H1 (cell line): Measurements from ENCODE around the gene ZC3H18. TPM values are rescaled to one million over a fixed set of nuclear protein-coding genes. Genes with fewer than 3 reads are reported as not detected.

Source experiments
- CTCF ChIA-PET: fragments of 300-600 bp; sonication (Branson Sonifier 250); formaldehyde crosslinking; loops from one replicate; lab custom pipeline; 2021; ENCODE audit not compliant: partially characterized antibody; lab: Charles Lee
- POLR2A ChIA-PET: fragments of 300-600 bp; sonication (Branson Sonifier 250); formaldehyde crosslinking; loops from one replicate; lab custom pipeline; 2021; ENCODE audit warnings: inconsistent platforms; ENCODE audit not compliant: partially characterized antibody; lab: Charles Lee
- DNase-seq, 2 experiments: peaks; one replicate each; pipeline versions ENCODE4 v3.0.0 to v3.0.0-alpha.2; 2010 to 2022; ENCODE audit warnings: low spot score in 2 of 2, low read depth in 1 of 2, mixed read lengths in 1 of 2
- FAIRE-seq: peaks from 2 replicates; lab custom pipeline; 2011; peaks lifted over from hg19 to GRCh38; lab: Jason Lieb, UNC
- H2AFZ ChIP-seq: 2 replicates; pipeline ENCODE4 v1.8.1; 2012; ENCODE audit warnings: low read length, inconsistent platforms
- H2AK5ac ChIP-seq: 2 replicates; pipeline ENCODE4 v1.6.1; 2013; ENCODE audit warnings: low read depth, low read length
- H2BK120ac ChIP-seq: replicated peaks from 2 replicates; pipeline ENCODE3; 2013; ENCODE audit warnings: low read depth, low read length, inconsistent platforms
- H2BK12ac ChIP-seq: 2 replicates; pipeline ENCODE4 v1.6.1; 2013; ENCODE audit warnings: low read depth, low read length
- H2BK15ac ChIP-seq: 2 replicates; pipeline ENCODE4 v1.6.1; 2013; ENCODE audit warnings: low read length
- H2BK20ac ChIP-seq: 2 replicates; pipeline ENCODE4 v1.6.1; 2013; ENCODE audit warnings: low read length
- H2BK5ac ChIP-seq: 2 replicates; pipeline ENCODE4 v1.6.1; 2013; ENCODE audit warnings: low read depth, low read length
- H3K14ac ChIP-seq: 2 replicates; pipeline ENCODE4 v1.6.1; 2013; ENCODE audit warnings: inconsistent platforms; ENCODE audit not compliant: insufficient read length
- H3K18ac ChIP-seq: 2 replicates; pipeline ENCODE4 v1.6.1; 2013; ENCODE audit warnings: low read length; ENCODE audit errors: extremely low read depth
- H3K23ac ChIP-seq: 2 replicates; pipeline ENCODE4 v1.6.1; 2013; ENCODE audit warnings: inconsistent platforms; ENCODE audit not compliant: insufficient read length
- H3K23me2 ChIP-seq: 2 replicates; pipeline ENCODE4 v1.6.1; 2013; ENCODE audit warnings: low read depth, low read length
- H3K27ac ChIP-seq: 2 replicates; pipeline ENCODE4 v1.6.1; 2011; ENCODE audit warnings: low read depth, low read length, inconsistent platforms
- H3K27me3 ChIP-seq, 4 experiments: replicated peaks in 1 of 4; 1 replicate in 1 of 4; 2 replicates in 3 of 4; pipeline versions ENCODE4 v1.6.1 to v1.8.1; 2011 to 2013; ENCODE audit warnings: low read length in 3 of 4, mild to moderate bottlenecking in 3 of 4, inconsistent platforms in 2 of 4, mixed read lengths in 2 of 4, moderate library complexity in 1 of 4; ENCODE audit not compliant: control insufficient read depth in 3 of 4, insufficient read depth in 3 of 4; ENCODE audit errors: extremely low read depth in 1 of 4
- H3K36me3 ChIP-seq, 4 experiments: 2 replicates each; pipeline versions ENCODE4 v1.6.1 to v1.8.1; 2011 to 2013; ENCODE audit warnings: mild to moderate bottlenecking in 4 of 4, low read length in 3 of 4, moderate library complexity in 2 of 4, control low read depth in 1 of 4, inconsistent platforms in 1 of 4; ENCODE audit not compliant: insufficient read depth in 4 of 4, control insufficient read depth in 2 of 4
- H3K4ac ChIP-seq: replicated peaks from 2 replicates; pipeline ENCODE3; 2013; ENCODE audit warnings: low read length, low read depth, mixed read lengths, inconsistent platforms; ENCODE audit not compliant: insufficient read length
- H3K4me1 ChIP-seq, 4 experiments: replicated peaks in 1 of 4; 1 replicate in 1 of 4; 2 replicates in 3 of 4; pipeline versions ENCODE4 v1.6.1 to v1.8.1; 2011 to 2013; ENCODE audit warnings: low read length in 3 of 4, inconsistent platforms in 2 of 4, mixed read lengths in 1 of 4; ENCODE audit not compliant: insufficient read depth in 4 of 4, control insufficient read depth in 3 of 4
- H3K4me2 ChIP-seq, 2 experiments: 2 replicates each; pipeline versions ENCODE4 v1.6.1 to v1.8.1; 2011 to 2013; ENCODE audit warnings: low read depth in 2 of 2, low read length in 2 of 2, control low read depth in 1 of 2, inconsistent platforms in 1 of 2, mild to moderate bottlenecking in 1 of 2; ENCODE audit not compliant: insufficient read depth in 1 of 2
- H3K4me3 ChIP-seq, 4 experiments: fragments of 200-600, 300-600 bp in 1 of 4; sonication (generic), shearing (Covaris generic), sonication (Bioruptor Twin) in 1 of 4; 2 replicates each; pipeline versions ENCODE4 v1.5.1 to v1.8.1; 2011 to 2016; ENCODE audit warnings: low read length in 4 of 4, low read depth in 3 of 4, control low read depth in 2 of 4, inconsistent platforms in 2 of 4, mild to moderate bottlenecking in 2 of 4, mixed read lengths in 1 of 4, moderate library complexity in 1 of 4; ENCODE audit not compliant: insufficient read depth in 2 of 4; ENCODE audit errors: extremely low read depth in 1 of 4
- H3K56ac ChIP-seq: replicated peaks from 2 replicates; pipeline ENCODE3; 2013; ENCODE audit warnings: low read depth, mild to moderate bottlenecking, mixed read lengths, low read length, inconsistent platforms; ENCODE audit not compliant: insufficient read length
- H3K79me1 ChIP-seq: 2 replicates; pipeline ENCODE4 v1.6.1; 2013; ENCODE audit warnings: low read depth, low read length, control low read depth
- H3K79me2 ChIP-seq, 2 experiments: 2 replicates each; pipeline versions ENCODE4 v1.6.1 to v1.8.1; 2012 to 2013; ENCODE audit warnings: low read length in 2 of 2, mild to moderate bottlenecking in 2 of 2, inconsistent platforms in 1 of 2; ENCODE audit not compliant: insufficient read depth in 2 of 2, control insufficient read depth in 1 of 2
- H3K9ac ChIP-seq, 4 experiments: replicated peaks in 1 of 4; 1 replicate in 1 of 4; 2 replicates in 3 of 4; pipeline versions ENCODE4 v1.6.1 to v1.8.1; 2011 to 2013; ENCODE audit warnings: low read depth in 3 of 4, low read length in 3 of 4, control low read depth in 2 of 4, mild to moderate bottlenecking in 2 of 4, moderate library complexity in 2 of 4, inconsistent platforms in 1 of 4; ENCODE audit errors: extremely low read depth in 1 of 4
- H3K9me3 ChIP-seq, 2 experiments: 2 replicates each; pipeline versions ENCODE4 v1.6.1 to v1.8.1; 2012 to 2013; ENCODE audit warnings: mild to moderate bottlenecking in 2 of 2, moderate library complexity in 2 of 2, control low read depth in 1 of 2, inconsistent platforms in 1 of 2, low read depth in 1 of 2, low read length in 1 of 2, mixed read lengths in 1 of 2; ENCODE audit not compliant: insufficient read depth in 2 of 2
- H4K20me1 ChIP-seq, 2 experiments: replicated peaks in 1 of 2; 2 replicates each; pipeline versions ENCODE3 to v1.8.1; 2011 to 2013; ENCODE audit warnings: inconsistent platforms in 2 of 2, low read length in 2 of 2, mild to moderate bottlenecking in 1 of 2; ENCODE audit not compliant: insufficient read depth in 2 of 2, control insufficient read depth in 1 of 2
- H4K5ac ChIP-seq: 2 replicates; pipeline ENCODE4 v1.6.1; 2013; ENCODE audit warnings: low read length, low read depth, mixed read lengths, inconsistent platforms; ENCODE audit not compliant: insufficient read length
- H4K8ac ChIP-seq: 2 replicates; pipeline ENCODE4 v1.8.0; 2013; ENCODE audit warnings: mild to moderate bottlenecking, moderate library complexity, low read length, inconsistent platforms; ENCODE audit not compliant: insufficient read depth; ENCODE audit errors: extremely low read depth
- H4K91ac ChIP-seq: replicated peaks from 2 replicates; pipeline ENCODE3; 2013; ENCODE audit warnings: low read length, mixed read lengths, inconsistent platforms; ENCODE audit not compliant: insufficient read length
- CBX8 ChIP-seq: fragments of 300-800, 300-1000 bp; sonication (generic); IDR thresholded peaks from 2 replicates; pipeline ENCODE4 v1.7.1; 2016; ENCODE audit warnings: low read depth, low read length, borderline replicate concordance
- NANOG ChIP-seq: IDR thresholded peaks from 2 replicates; pipeline ENCODE4 v1.6.1; 2011; ENCODE audit warnings: low read length, low read depth, mild to moderate bottlenecking, inconsistent platforms; ENCODE audit not compliant: insufficient read depth, poor library complexity, severe bottlenecking
- SIN3A ChIP-seq, 2 experiments: IDR thresholded peaks in 1 of 2; conservative IDR thresholded peaks in 1 of 2; 2 replicates each; pipeline ENCODE4 v1.6.1; 2011 to 2012; ENCODE audit warnings: low read length in 2 of 2, improper control_type of control experiment in 1 of 2, low read depth in 1 of 2, mild to moderate bottlenecking in 1 of 2
- TBP ChIP-seq: IDR thresholded peaks from 2 replicates; pipeline ENCODE4 v1.6.1; 2011; ENCODE audit warnings: low read depth, low read length, improper control_type of control experiment
- whole genome bisulfite sequencing, 2 experiments: shearing (Covaris generic) in 1 of 2; methylation state at CpG; one replicate each; pipeline versions ENCODE4 v1.1.6 to v1.1.7; 2013 to 2015; ENCODE audit warnings: low lambda C conversion rate in 2 of 2, mixed read lengths in 2 of 2, inconsistent platforms in 1 of 2, low coverage in 1 of 2, missing lambda C conversion rate in 1 of 2; ENCODE audit not compliant: insufficient replicate concordance in 2 of 2, insufficient coverage in 1 of 2, insufficient read length in 1 of 2; ENCODE audit errors: extremely low coverage in 1 of 2, missing lambda C conversion rate in 1 of 2; 5-methylcytosine and 5-hydroxymethylcytosine counted together
- polyA plus RNA-seq, 7 experiments: library from polyadenylated mRNA; depleted of rRNA in 3 of 7; stranded (reverse) in 5 of 7; unstranded in 2 of 7; fragments of >200 nt in 5 of 7; fragments of 200-250 nt in 2 of 7; gene quantifications; 1 replicate in 5 of 7; 2 replicates in 1 of 7; 4 replicates in 1 of 7; pipeline versions ENCODE4 v1.2.1 to v1.2.3, GENCODE V29; 2011 to 2013; ENCODE audit warnings: missing spikeins in 2 of 7, mixed read lengths in 2 of 7
- total RNA-seq: library from RNA; stranded (reverse); fragmentation: NEBNext Ultra II Directional; extraction: Animal tissue kit (Norgen Biotek cat#: 25700); gene quantifications from 2 replicates; pipeline ENCODE4 v1.2.1, GENCODE V29; 2021
- TF ChIP-seq, protein P1 (sequence below), 3 experiments: IDR thresholded peaks; 1 replicate in 2 of 3; 2 replicates in 1 of 3; pipeline versions ENCODE4 v1.5.1 to v1.6.1; 2011; ENCODE audit warnings: low read length in 3 of 3, mild to moderate bottlenecking in 3 of 3, inconsistent platforms in 2 of 3, low read depth in 1 of 3, moderate library complexity in 1 of 3; ENCODE audit not compliant: insufficient read depth in 1 of 3; ENCODE audit errors: control extremely low read depth in 1 of 3

The ZC3H18 gene
- total and polyA plus RNA-seq, 2 of the 8 experiments (the other 6 are each of a cell fraction or from before 2014, with no cell fraction given) = 12.1 to 73.2 TPM

DNA sequence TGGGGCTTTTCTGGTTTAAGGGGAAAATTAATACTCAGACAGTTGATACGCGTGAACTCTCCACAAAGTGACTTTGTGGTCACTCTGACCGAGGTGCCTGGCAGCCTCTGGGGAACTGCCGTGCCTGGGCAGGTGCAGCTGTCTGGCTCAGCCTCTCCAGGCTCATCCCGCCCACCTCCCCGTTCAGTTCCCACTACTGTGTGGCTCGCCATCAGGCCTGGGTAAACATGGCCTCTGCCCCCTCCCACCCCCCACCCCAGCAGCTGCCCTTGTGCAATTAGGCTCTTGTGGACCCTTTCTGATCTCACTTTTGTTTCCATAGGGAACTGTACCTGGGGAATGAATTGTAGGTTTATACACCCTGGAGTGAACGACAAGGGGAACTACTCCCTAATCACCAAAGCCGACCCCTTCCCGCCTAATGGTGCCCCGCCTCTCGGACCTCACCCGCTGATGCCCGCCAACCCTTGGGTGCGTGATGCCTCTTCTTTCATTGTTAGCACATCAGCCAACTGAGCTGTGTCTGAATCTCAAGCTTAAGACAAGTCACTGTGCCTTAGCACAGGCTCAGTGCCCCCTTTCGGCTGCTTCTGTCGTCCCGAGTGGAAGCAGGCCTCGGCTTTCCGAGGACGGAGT is 27.8 kb downstream of the ZC3H18 start:
- TF ChIP-seq CBX8 = no peak
- TF ChIP-seq, protein P1, sequence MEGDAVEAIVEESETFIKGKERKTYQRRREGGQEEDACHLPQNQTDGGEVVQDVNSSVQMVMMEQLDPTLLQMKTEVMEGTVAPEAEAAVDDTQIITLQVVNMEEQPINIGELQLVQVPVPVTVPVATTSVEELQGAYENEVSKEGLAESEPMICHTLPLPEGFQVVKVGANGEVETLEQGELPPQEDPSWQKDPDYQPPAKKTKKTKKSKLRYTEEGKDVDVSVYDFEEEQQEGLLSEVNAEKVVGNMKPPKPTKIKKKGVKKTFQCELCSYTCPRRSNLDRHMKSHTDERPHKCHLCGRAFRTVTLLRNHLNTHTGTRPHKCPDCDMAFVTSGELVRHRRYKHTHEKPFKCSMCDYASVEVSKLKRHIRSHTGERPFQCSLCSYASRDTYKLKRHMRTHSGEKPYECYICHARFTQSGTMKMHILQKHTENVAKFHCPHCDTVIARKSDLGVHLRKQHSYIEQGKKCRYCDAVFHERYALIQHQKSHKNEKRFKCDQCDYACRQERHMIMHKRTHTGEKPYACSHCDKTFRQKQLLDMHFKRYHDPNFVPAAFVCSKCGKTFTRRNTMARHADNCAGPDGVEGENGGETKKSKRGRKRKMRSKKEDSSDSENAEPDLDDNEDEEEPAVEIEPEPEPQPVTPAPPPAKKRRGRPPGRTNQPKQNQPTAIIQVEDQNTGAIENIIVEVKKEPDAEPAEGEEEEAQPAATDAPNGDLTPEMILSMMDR (IDR thresholded peaks at IDR 0.05; ENCODE audit: control extremely low read depth in 1 of 3, insufficient read depth in 1 of 3, low read depth in 1 of 3, low read length in 3 of 3) = no peak
- TF ChIP-seq SIN3A (conservative IDR thresholded peaks at IDR 0.05 in 1 of 2, IDR thresholded peaks at IDR 0.05 in 1 of 2; ENCODE audit: low read depth in 1 of 2, low read length in 2 of 2) = no peak
- TF ChIP-seq NANOG = no peak
- no peak for TF ChIP-seq TBP
- TF ChIP-seq, all 59 proteins: peak for 0
- H3K4me3 ChIP-seq = no peak overlapping the region
- no peak overlapping the region for H3K18ac ChIP-seq
- peaks cover 3% of the 10 kb centered on the region; the same call in 1 of the 2 replicates for H3K79me1 ChIP-seq
- POLR2A ChIA-PET = no interaction called here
- no peak overlapping the region for H2BK120ac ChIP-seq
- H4K8ac ChIP-seq = no peak overlapping the region
- DNase-seq (no peak), FAIRE-seq (no peak)
- H3K36me3 ChIP-seq = peaks cover 15 to 40% (median 32%) of the 10 kb centered on the region in 4 experiments
- H3K27me3 ChIP-seq = no peaks in the 10 kb centered on the region
- no peak overlapping the region for H4K5ac ChIP-seq
- peaks cover 0 to 16% of the 10 kb centered on the region in 2 experiments; a peak in 2 of 4 replicates for H3K79me2 ChIP-seq
- no peak overlapping the region for H2BK5ac ChIP-seq
- H3K23me2 ChIP-seq = no peaks in the 10 kb centered on the region
- H3K27ac ChIP-seq = no peak overlapping the region
- H2BK12ac ChIP-seq = no peak overlapping the region
- WGBS, 2 experiments = 91% methylated on average over 21 of the region's 21 CpGs; no CpG with 5 or more reads in 1 of the 2 experiments
- no peak overlapping the region for H2AK5ac ChIP-seq
- no peak overlapping the region for H2BK15ac ChIP-seq
- CTCF ChIA-PET = interaction anchor here (3.3 kb wide), 1 partner anchor 12 kb away, joined by 17 read pairs; no protein-coding TSS in a partner anchor
- H3K4ac ChIP-seq = no peak overlapping the region
- H3K14ac ChIP-seq = no peak overlapping the region
- no peak overlapping the region for H2AFZ ChIP-seq
- no peak overlapping the region for H3K4me2 ChIP-seq
- no peak overlapping the region for H3K56ac ChIP-seq
- H4K91ac ChIP-seq = no peak overlapping the region
- H3K9ac ChIP-seq = no peak overlapping the region; a peak in 2 of 7 replicates
- no peak overlapping the region for H3K23ac ChIP-seq
- peaks cover 0 to 3% (median 0%) of the 10 kb centered on the region in 4 experiments; a peak in 3 of 7 replicates for H3K4me1 ChIP-seq
- no peaks in the 10 kb centered on the region for H3K9me3 ChIP-seq
- H2BK20ac ChIP-seq = no peak overlapping the region
- H4K20me1 ChIP-seq = peaks cover 6 to 21% of the 10 kb centered on the region in 2 experiments
